PC-3 (cell line): Measurements from ENCODE around the gene SLC15A2. TPM values are rescaled to one million over a fixed set of nuclear protein-coding genes. Genes with fewer than 3 reads are reported as not detected.

Experiments
- ATAC-seq: fragments of 200-7000 bp; cut with Tn5 transposase; 2 replicates; pipeline ENCODE4 v1.9.1; 2020; ENCODE audit warnings: mild to moderate bottlenecking, moderate library complexity
- BruUV-seq: library from RNA; stranded (reverse); fragments of 400-500 nt; replicated peaks from 2 replicates; lab custom pipeline; 2021; lab: Mats Ljungman, UMichigan
- CTCF ChIA-PET: fragments of 300-600 bp; sonication (Branson Sonifier 250); formaldehyde crosslinking; loops from one replicate; lab custom pipeline; 2022; ENCODE audit warnings: antibody characterized with exemption; lab: Charles Lee
- POLR2A ChIA-PET: fragments of 300-600 bp; sonication (Branson Sonifier 250); formaldehyde crosslinking; loops from one replicate; lab custom pipeline; 2022; ENCODE audit warnings: antibody characterized with exemption; ENCODE audit not compliant: unreplicated experiment; lab: Charles Lee
- DNase-seq: peaks from one replicate; pipeline ENCODE4 v3.0.0-alpha.2; 2015
- H2AFZ ChIP-seq: fragments of 300-600 bp; sonication (generic); 2 replicates; pipeline ENCODE4 v1.6.0; 2016; ENCODE audit warnings: antibody characterized with exemption, low read length
- H3F3A ChIP-seq: fragments of 300-600 bp; sonication (generic); one replicate; pipeline ENCODE4 v1.6.0; 2017; ENCODE audit warnings: antibody characterized with exemption, low read length, control low read depth, mild to moderate bottlenecking; ENCODE audit not compliant: unreplicated experiment
- H3K27ac ChIP-seq: fragments of 300-600 bp; sonication (generic); 2 replicates; pipeline ENCODE4 v1.5.1; 2016; ENCODE audit warnings: mild to moderate bottlenecking, low read length
- H3K27me3 ChIP-seq: fragments of 300-600 bp; sonication (generic); 2 replicates; pipeline ENCODE4 v1.6.1; 2016; ENCODE audit warnings: low read length, mixed read lengths
- H3K36me3 ChIP-seq: fragments of 300-600 bp; sonication (generic); 2 replicates; pipeline ENCODE4 v1.6.1; 2016; ENCODE audit warnings: low read depth, mixed run types, low read length, mixed read lengths
- H3K4me1 ChIP-seq: fragments of 300-600 bp; sonication (generic); 2 replicates; pipeline ENCODE4 v1.5.1; 2016; ENCODE audit warnings: low read length; ENCODE audit not compliant: insufficient read depth
- H3K4me2 ChIP-seq: fragments of 300-600 bp; sonication (generic); 2 replicates; pipeline ENCODE4 v1.6.0; 2016; ENCODE audit warnings: low read length
- H3K4me3 ChIP-seq: fragments of 300-600 bp; sonication (generic); 2 replicates; pipeline ENCODE4 v1.5.1; 2016; ENCODE audit warnings: mild to moderate bottlenecking, low read length, mixed read lengths
- H3K79me2 ChIP-seq: fragments of 300-600 bp; sonication (generic); 2 replicates; pipeline ENCODE4 v1.6.1; 2017; ENCODE audit warnings: low read length, mixed read lengths
- H3K9ac ChIP-seq: fragments of 300-600 bp; sonication (generic); 2 replicates; pipeline ENCODE4 v1.6.0; 2016; ENCODE audit warnings: mild to moderate bottlenecking, low read length
- H3K9me2 ChIP-seq: fragments of 300-600 bp; sonication (generic); replicated peaks from 2 replicates; pipeline ENCODE4 v1.6.1; 2016; ENCODE audit warnings: mixed run types, low read length, mixed read lengths
- H3K9me3 ChIP-seq: fragments of 300-600 bp; sonication (generic); 2 replicates; pipeline ENCODE4 v1.6.1; 2016; ENCODE audit warnings: low read length, mixed read lengths
- H4K20me1 ChIP-seq: fragments of 300-600 bp; sonication (generic); 2 replicates; pipeline ENCODE4 v1.6.1; 2016; ENCODE audit warnings: low read length, mixed read lengths
- CTCF ChIP-seq: fragments of 300-600 bp; sonication (generic); conservative IDR thresholded peaks from 2 replicates; pipeline ENCODE4 v1.5.1; 2017; ENCODE audit warnings: antibody characterized with exemption, low read depth, mild to moderate bottlenecking, low read length
- EZH2 ChIP-seq: fragments of 300-600 bp; sonication (generic); IDR thresholded peaks from one replicate; pipeline ENCODE4 v1.6.1; 2017; ENCODE audit warnings: antibody characterized with exemption, mild to moderate bottlenecking, low read length; ENCODE audit not compliant: unreplicated experiment
- EZH2phosphoT487 ChIP-seq: fragments of 300-600 bp; sonication (generic); IDR thresholded peaks from 2 replicates; pipeline ENCODE4 v1.6.1; 2018; ENCODE audit warnings: mild to moderate bottlenecking, antibody characterized with exemption, low read length, borderline replicate concordance
- intact Hi-C: fragments of 100-400 bp; cut with micrococcal nuclease; formaldehyde crosslinking; loops from 2 replicates; pipeline ENCODE4 v1.9.0; 2023
- total RNA-seq: library from RNA; depleted of rRNA; stranded (reverse); fragments of >200 nt; gene quantifications from 2 replicates; pipeline ENCODE4 v1.2.3, GENCODE V29; 2014

SLC15A2 gene
- total RNA-seq, 1 experiment from 2014 or later = 0.91 TPM

GRCh38 chr3:121913305-121913990 is 19.2 kb downstream of the SLC15A2 start:
- H3F3A ChIP-seq = no peaks in the 10 kb centered on the region
- DNase-seq (no peak), ATAC-seq (no peak)
- H2AFZ ChIP-seq = no peak overlapping the region
- no peak overlapping the region for H3K4me2 ChIP-seq
- ChIA-PET POLR2A (no interaction called here), CTCF (no interaction called here)
- no peak overlapping the region for H3K9ac ChIP-seq
- H3K9me3 ChIP-seq = no peaks in the 10 kb centered on the region
- H3K27ac ChIP-seq = no peak overlapping the region
- TF ChIP-seq EZH2 (no peak), EZH2phosphoT487 (no peak), CTCF (no peak)
- H3K27me3 ChIP-seq = no peaks in the 10 kb centered on the region
- H3K4me3 ChIP-seq = no peak overlapping the region
- no peaks in the 10 kb centered on the region for H3K79me2 ChIP-seq
- H4K20me1 ChIP-seq = no peaks in the 10 kb centered on the region
- H3K9me2 ChIP-seq = no peaks in the 10 kb centered on the region
- intact Hi-C loops = no loop called here
- H3K4me1 ChIP-seq = no peaks in the 10 kb centered on the region
- no TSS peak for BruUV-seq
- H3K36me3 ChIP-seq = no peaks in the 10 kb centered on the region

GRCh38 chr3:121914081-121914998 is 20.1 kb downstream of the SLC15A2 start:
- no peaks in the 10 kb centered on the region for H3K79me2 ChIP-seq
- H3K27ac ChIP-seq = no peak overlapping the region
- ATAC-seq = no peak
- no peaks in the 10 kb centered on the region for H3F3A ChIP-seq
- no TSS peak for BruUV-seq
- H3K9me2 ChIP-seq = no peaks in the 10 kb centered on the region
- no peaks in the 10 kb centered on the region for H4K20me1 ChIP-seq
- H3K4me3 ChIP-seq = no peak overlapping the region
- no peak overlapping the region for H3K4me2 ChIP-seq
- H2AFZ ChIP-seq = no peak overlapping the region
- DNase-seq = no peak
- H3K9me3 ChIP-seq = no peaks in the 10 kb centered on the region
- H3K27me3 ChIP-seq = no peaks in the 10 kb centered on the region
- TF ChIP-seq EZH2 (no peak), EZH2phosphoT487 (no peak), CTCF (no peak)
- no peaks in the 10 kb centered on the region for H3K36me3 ChIP-seq
- intact Hi-C loops = no loop called here
- POLR2A ChIA-PET = no interaction called here
- CTCF ChIA-PET = no interaction called here
- H3K9ac ChIP-seq = no peak overlapping the region
- no peaks in the 10 kb centered on the region for H3K4me1 ChIP-seq

DNA sequence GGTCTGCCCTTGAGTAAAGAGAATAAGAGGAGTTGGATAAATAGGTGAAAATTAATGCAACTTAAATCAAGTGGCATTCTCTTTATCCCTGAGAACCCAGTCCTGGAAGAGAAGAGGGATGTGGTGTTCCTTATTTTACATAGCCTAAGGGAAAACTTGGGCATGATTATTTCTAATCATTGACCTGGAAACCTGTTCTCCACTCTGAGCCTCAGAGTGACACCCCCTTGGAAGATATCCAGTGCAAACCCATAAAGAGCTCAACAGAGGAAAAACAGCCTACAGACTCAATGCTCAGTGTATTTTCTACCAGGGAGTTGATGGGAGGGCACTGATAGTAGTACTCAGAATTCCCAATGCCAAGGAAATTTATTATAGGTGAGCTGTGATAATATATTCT is 22.0 kb downstream of the SLC15A2 start:
- H3F3A ChIP-seq = no peaks in the 10 kb centered on the region
- intact Hi-C loops = no loop called here
- no peak overlapping the region for H3K4me2 ChIP-seq
- DNase-seq (peak; percentile 34), ATAC-seq (no peak)
- H3K27me3 ChIP-seq = no peaks in the 10 kb centered on the region
- no peaks in the 10 kb centered on the region for H3K36me3 ChIP-seq
- no TSS peak for BruUV-seq
- H3K9me2 ChIP-seq = no peaks in the 10 kb centered on the region
- H4K20me1 ChIP-seq = no peaks in the 10 kb centered on the region
- POLR2A ChIA-PET = no interaction called here
- no peak overlapping the region for H3K9ac ChIP-seq
- H2AFZ ChIP-seq = no peak overlapping the region
- H3K9me3 ChIP-seq = no peaks in the 10 kb centered on the region
- TF ChIP-seq CTCF = no peak
- TF ChIP-seq EZH2phosphoT487 = no peak
- no peak for TF ChIP-seq EZH2
- no peak overlapping the region for H3K27ac ChIP-seq
- H3K4me1 ChIP-seq = no peaks in the 10 kb centered on the region
- no peak overlapping the region for H3K4me3 ChIP-seq
- no peaks in the 10 kb centered on the region for H3K79me2 ChIP-seq
- CTCF ChIA-PET = no interaction called here
